ENCODE data around the gene EFEMP2.

Gene EFEMP2

GRCh38 chr11:65872586-65873317 lies at the start of gene EFEMP2:
Gene EFEMP2 (minus strand): TSS chr11:65872800. CDS start chr11:65872354, 446 bp downstream.
- no peak for DNase-seq

GRCh38 chr11:65921876-65922275 lies 49.3 kb upstream of the EFEMP2 start:
- no peak for DNase-seq

- no peak for DNase-seq
These were observed 48.5 kb upstream of the EFEMP2 start for GRCh38 chr11:65921033-65921555.

GRCh38 chr11:65920372-65920802 lies 47.8 kb upstream of the EFEMP2 start:
- DNase-seq: no peak

GRCh38 chr11:65919573-65920371 lies 47.2 kb upstream of the EFEMP2 start:
- DNase-seq: peak; percentile 57

GRCh38 chr11:65919141-65919572 lies 46.6 kb upstream of the EFEMP2 start, which contains the start of gene DRAP1:
Gene DRAP1 (plus strand): TSS chr11:65919426. CDS start chr11:65919502, 76 bp downstream.
- peak; percentile 99 for DNase-seq

GRCh38 chr11:65918211-65919140 lies 45.9 kb upstream of the EFEMP2 start, which contains the start of gene C11orf68:
Gene C11orf68 (minus strand): TSS chr11:65919062. CDS start chr11:65919031, 31 bp downstream.
- no peak for DNase-seq

GRCh38 chr11:65917434-65918210 lies 45.0 kb upstream of the EFEMP2 start:
- no peak for DNase-seq

- DNase-seq: no peak
These were observed 44.5 kb upstream of the EFEMP2 start for GRCh38 chr11:65917077-65917433.

GRCh38 chr11:65916391-65916790 lies 43.8 kb upstream of the EFEMP2 start:
- no peak for DNase-seq

GRCh38 chr11:65915821-65916251 lies 43.2 kb upstream of the EFEMP2 start:
- DNase-seq: no peak

- no peak for DNase-seq
These were observed 42.7 kb upstream of the EFEMP2 start for GRCh38 chr11:65915101-65915820.

GRCh38 chr11:65912845-65913244 lies 40.2 kb upstream of the EFEMP2 start:
- no peak for DNase-seq

GRCh38 chr11:65911682-65912568 lies 39.3 kb upstream of the EFEMP2 start:
- no peak for DNase-seq

GRCh38 chr11:65907878-65908277 lies 35.3 kb upstream of the EFEMP2 start:
- DNase-seq: no peak

- DNase-seq: no peak
These were observed 34.0 kb upstream of the EFEMP2 start for GRCh38 chr11:65906602-65907001.

GRCh38 chr11:65903715-65904114 lies 31.1 kb upstream of the EFEMP2 start:
- DNase-seq: no peak

GRCh38 chr11:65903068-65903481 lies 30.5 kb upstream of the EFEMP2 start:
- DNase-seq: no peak

- DNase-seq: no peak
These were observed 28.2 kb upstream of the EFEMP2 start for GRCh38 chr11:65900899-65901180.

Measured in stimulated activated CD4-positive, alpha-beta T cell treated with anti-CD3 and anti-CD28 coated beads, Interleukin-1b, Interleukin-23, amount 100 ng/mL, for 48 hours (primary cell).